Uterus (tissue), 2 donors: ENCODE measurements around the gene FEM1C.

Source experiments
- POLR2A ChIP-seq, 2 donors: fragments of 450-650 bp; IDR thresholded peaks; one replicate each; pipeline ENCODE4 v1.6.1; 2016; ENCODE audit warnings: antibody characterized with exemption in 2 of 2, mild to moderate bottlenecking in 1 of 2, moderate library complexity in 1 of 2
- TF ChIP-seq, protein P1 (sequence below), 4 experiments: fragments of 200-600 bp in 2 of 4; fragments of 450-650 bp in 2 of 4; sonication (generic) in 2 of 4; IDR thresholded peaks; one replicate each; pipeline ENCODE4 v1.5.1; 2016 to 2019; ENCODE audit warnings: antibody characterized with exemption in 4 of 4, mild to moderate bottlenecking in 2 of 4, moderate library complexity in 1 of 4

DNA sequence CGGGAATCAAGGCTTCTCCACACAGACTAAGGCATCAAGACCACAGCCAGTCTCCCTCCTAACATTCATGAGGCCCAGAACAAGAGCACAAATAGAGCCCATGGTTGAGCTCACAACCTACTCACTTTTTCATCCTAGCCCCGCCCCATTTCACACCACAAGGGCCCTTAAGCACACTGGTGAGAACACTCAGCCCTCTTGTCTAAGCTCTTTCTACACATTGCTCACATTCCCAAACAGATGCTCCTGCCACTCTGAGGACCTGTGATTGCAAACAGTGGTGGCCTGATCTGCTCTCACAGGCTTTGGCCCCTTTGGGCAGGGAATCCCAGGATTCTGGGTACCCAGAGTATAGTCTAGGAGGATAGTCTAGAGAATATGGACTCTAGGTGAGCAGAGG lies 54.0 kb downstream of the FEM1C start:
- TF ChIP-seq, protein P1, sequence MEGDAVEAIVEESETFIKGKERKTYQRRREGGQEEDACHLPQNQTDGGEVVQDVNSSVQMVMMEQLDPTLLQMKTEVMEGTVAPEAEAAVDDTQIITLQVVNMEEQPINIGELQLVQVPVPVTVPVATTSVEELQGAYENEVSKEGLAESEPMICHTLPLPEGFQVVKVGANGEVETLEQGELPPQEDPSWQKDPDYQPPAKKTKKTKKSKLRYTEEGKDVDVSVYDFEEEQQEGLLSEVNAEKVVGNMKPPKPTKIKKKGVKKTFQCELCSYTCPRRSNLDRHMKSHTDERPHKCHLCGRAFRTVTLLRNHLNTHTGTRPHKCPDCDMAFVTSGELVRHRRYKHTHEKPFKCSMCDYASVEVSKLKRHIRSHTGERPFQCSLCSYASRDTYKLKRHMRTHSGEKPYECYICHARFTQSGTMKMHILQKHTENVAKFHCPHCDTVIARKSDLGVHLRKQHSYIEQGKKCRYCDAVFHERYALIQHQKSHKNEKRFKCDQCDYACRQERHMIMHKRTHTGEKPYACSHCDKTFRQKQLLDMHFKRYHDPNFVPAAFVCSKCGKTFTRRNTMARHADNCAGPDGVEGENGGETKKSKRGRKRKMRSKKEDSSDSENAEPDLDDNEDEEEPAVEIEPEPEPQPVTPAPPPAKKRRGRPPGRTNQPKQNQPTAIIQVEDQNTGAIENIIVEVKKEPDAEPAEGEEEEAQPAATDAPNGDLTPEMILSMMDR (IDR thresholded peaks at IDR 0.05) = no peak
- TF ChIP-seq POLR2A (IDR thresholded peaks at IDR 0.05) = no peak
